SU-DHL-6 (cell line): ENCODE data around the gene ZBTB47.

ENCODE experiments used
- H2AFZ ChIP-seq: fragments of 200-600 bp; sonication (generic); 2 replicates; pipeline ENCODE4 v1.6.1; 2014; ENCODE audit warnings: low read depth, mild to moderate bottlenecking, moderate library complexity, mixed read lengths, antibody characterized with exemption, low read length; ENCODE audit not compliant: severe bottlenecking
- H3F3A ChIP-seq: fragments of 200-600 bp; shearing (Covaris generic); 2 replicates; pipeline ENCODE4 v1.6.0; 2016; ENCODE audit warnings: antibody characterized with exemption, mild to moderate bottlenecking; ENCODE audit not compliant: insufficient read depth
- H3K27ac ChIP-seq: fragments of 200-600 bp; sonication (generic); 2 replicates; pipeline ENCODE4 v1.5.1; 2016; ENCODE audit warnings: low read depth, mild to moderate bottlenecking, low read length, moderate library complexity, mixed read lengths
- H3K27me3 ChIP-seq: fragments of 200-600 bp; sonication (generic), shearing (Covaris generic); 2 replicates; pipeline ENCODE4 v1.6.0; 2014; ENCODE audit warnings: mild to moderate bottlenecking, low read length
- H3K36me3 ChIP-seq: fragments of 200-600 bp; sonication (generic); 2 replicates; pipeline ENCODE4 v1.6.1; 2014; ENCODE audit warnings: mild to moderate bottlenecking, low read length, mixed read lengths
- H3K4me2 ChIP-seq: fragments of 300-600, 200-600 bp; shearing (Covaris generic), sonication (generic); 2 replicates; pipeline ENCODE4 v1.6.0; 2014; ENCODE audit warnings: low read length, low read depth, mild to moderate bottlenecking; ENCODE audit not compliant: poor library complexity, severe bottlenecking
- H3K4me3 ChIP-seq: fragments of 200-600 bp; sonication (generic); 2 replicates; pipeline ENCODE4 v1.5.1; 2014; ENCODE audit warnings: antibody characterized with exemption, low read length, mild to moderate bottlenecking, mixed read lengths; ENCODE audit not compliant: insufficient read depth, poor library complexity, severe bottlenecking
- H3K79me2 ChIP-seq: fragments of 200-600 bp; sonication (generic); 2 replicates; pipeline ENCODE4 v1.6.1; 2014; ENCODE audit warnings: mild to moderate bottlenecking, low read length, moderate library complexity; ENCODE audit not compliant: insufficient read depth
- H3K9ac ChIP-seq: fragments of 200-600 bp; sonication (generic); 2 replicates; pipeline ENCODE4 v1.7.0; 2014; ENCODE audit warnings: mild to moderate bottlenecking, low read length
- H3K9me2 ChIP-seq: fragments of 200-600 bp; sonication (generic); replicated peaks from 2 replicates; pipeline ENCODE4 v1.6.1; 2014; ENCODE audit warnings: low read length; ENCODE audit not compliant: insufficient read depth
- H3K9me3 ChIP-seq: fragments of 200-600 bp; sonication (generic); 2 replicates; pipeline ENCODE4 v1.6.1; 2014; ENCODE audit warnings: low read length, mixed read lengths; ENCODE audit not compliant: insufficient read depth
- H4K20me1 ChIP-seq: fragments of 200-600 bp; sonication (generic); 2 replicates; pipeline ENCODE4 v1.6.1; 2014; ENCODE audit warnings: low read depth, mild to moderate bottlenecking, antibody characterized with exemption, low read length, moderate library complexity, mixed read lengths
- EZH2phosphoT487 ChIP-seq: fragments of 200-600 bp; sonication (generic), shearing (Covaris generic); conservative IDR thresholded peaks from 2 replicates; pipeline ENCODE4 v1.6.1; 2018; ENCODE audit warnings: mild to moderate bottlenecking, antibody characterized with exemption, low read length, moderate library complexity, mixed read lengths
- TF ChIP-seq, protein P1 (sequence below): fragments of 200-600 bp; sonication (generic); IDR thresholded peaks from one replicate; pipeline ENCODE4 v1.5.1; 2017; ENCODE audit warnings: antibody characterized with exemption, mild to moderate bottlenecking, low read length, moderate library complexity; ENCODE audit not compliant: insufficient read depth, poor library complexity, severe bottlenecking

The ZBTB47 gene

DNA sequence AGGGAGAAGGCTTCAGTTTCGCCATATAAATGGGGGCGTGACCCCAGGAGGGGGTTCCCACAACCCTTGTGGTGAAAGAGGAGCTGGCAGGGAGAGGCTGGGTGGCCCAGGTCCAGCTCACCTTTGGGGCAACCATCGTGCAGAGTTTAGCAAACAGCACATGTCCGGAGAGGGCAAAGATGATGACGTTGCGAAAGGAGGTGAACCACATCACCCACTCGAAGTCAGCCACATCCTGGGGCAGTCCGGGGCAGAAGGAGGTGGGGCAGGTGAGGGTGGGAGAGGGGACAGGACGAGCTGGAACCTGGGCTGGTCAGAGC lies 45.4 kb downstream of the ZBTB47 start:
- no peaks in the 10 kb centered on the region for H3K27me3 ChIP-seq
- H3K9me2 ChIP-seq, result no peaks in the 10 kb centered on the region
- TF ChIP-seq EZH2phosphoT487, result no peak
- TF ChIP-seq, protein P1, sequence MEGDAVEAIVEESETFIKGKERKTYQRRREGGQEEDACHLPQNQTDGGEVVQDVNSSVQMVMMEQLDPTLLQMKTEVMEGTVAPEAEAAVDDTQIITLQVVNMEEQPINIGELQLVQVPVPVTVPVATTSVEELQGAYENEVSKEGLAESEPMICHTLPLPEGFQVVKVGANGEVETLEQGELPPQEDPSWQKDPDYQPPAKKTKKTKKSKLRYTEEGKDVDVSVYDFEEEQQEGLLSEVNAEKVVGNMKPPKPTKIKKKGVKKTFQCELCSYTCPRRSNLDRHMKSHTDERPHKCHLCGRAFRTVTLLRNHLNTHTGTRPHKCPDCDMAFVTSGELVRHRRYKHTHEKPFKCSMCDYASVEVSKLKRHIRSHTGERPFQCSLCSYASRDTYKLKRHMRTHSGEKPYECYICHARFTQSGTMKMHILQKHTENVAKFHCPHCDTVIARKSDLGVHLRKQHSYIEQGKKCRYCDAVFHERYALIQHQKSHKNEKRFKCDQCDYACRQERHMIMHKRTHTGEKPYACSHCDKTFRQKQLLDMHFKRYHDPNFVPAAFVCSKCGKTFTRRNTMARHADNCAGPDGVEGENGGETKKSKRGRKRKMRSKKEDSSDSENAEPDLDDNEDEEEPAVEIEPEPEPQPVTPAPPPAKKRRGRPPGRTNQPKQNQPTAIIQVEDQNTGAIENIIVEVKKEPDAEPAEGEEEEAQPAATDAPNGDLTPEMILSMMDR, result no peak
- H3K27ac ChIP-seq, result no peak overlapping the region
- no peaks in the 10 kb centered on the region for H3K79me2 ChIP-seq
- no peak overlapping the region for H3K9ac ChIP-seq
- no peaks in the 10 kb centered on the region for H3K9me3 ChIP-seq
- H3K36me3 ChIP-seq, result no peaks in the 10 kb centered on the region
- H3K4me2 ChIP-seq, result no peak overlapping the region
- H3F3A ChIP-seq, result no peaks in the 10 kb centered on the region
- no peak overlapping the region for H2AFZ ChIP-seq
- no peak overlapping the region for H3K4me3 ChIP-seq
- H4K20me1 ChIP-seq, result no peaks in the 10 kb centered on the region

DNA sequence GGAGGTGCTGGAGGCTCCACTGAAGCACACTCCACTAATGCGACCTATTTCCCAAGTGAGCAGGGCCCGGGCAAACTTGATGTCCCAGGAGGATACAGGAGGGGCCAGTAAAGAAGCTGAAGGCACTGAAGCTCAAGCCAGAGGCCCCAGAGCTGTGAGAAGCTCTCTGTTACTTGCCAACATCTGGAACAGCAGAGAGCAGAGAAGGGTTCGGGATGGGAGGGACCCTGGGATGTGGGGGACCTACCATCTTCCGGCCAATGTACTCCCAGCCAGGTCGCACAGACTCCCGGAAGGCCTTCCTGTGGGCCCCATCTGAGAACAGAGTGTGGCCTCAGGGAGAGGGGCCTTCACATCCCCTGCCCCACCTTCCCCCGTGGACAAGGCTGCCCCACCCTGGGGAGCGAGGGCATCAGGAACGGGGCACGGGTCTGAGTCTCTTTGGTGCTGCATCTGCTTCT lies 46.0 kb downstream of the ZBTB47 start:
- no peak overlapping the region for H3K4me2 ChIP-seq
- H3K27me3 ChIP-seq, result no peaks in the 10 kb centered on the region
- H3K9ac ChIP-seq, result no peak overlapping the region
- no peaks in the 10 kb centered on the region for H3K79me2 ChIP-seq
- H3K36me3 ChIP-seq, result no peaks in the 10 kb centered on the region
- no peak overlapping the region for H2AFZ ChIP-seq
- no peaks in the 10 kb centered on the region for H3F3A ChIP-seq
- H3K27ac ChIP-seq, result no peak overlapping the region
- no peaks in the 10 kb centered on the region for H3K9me2 ChIP-seq
- H4K20me1 ChIP-seq, result no peaks in the 10 kb centered on the region
- H3K9me3 ChIP-seq, result no peaks in the 10 kb centered on the region
- H3K4me3 ChIP-seq, result no peak overlapping the region
- no peak for TF ChIP-seq EZH2phosphoT487
- TF ChIP-seq, protein P1, result no peak

DNA sequence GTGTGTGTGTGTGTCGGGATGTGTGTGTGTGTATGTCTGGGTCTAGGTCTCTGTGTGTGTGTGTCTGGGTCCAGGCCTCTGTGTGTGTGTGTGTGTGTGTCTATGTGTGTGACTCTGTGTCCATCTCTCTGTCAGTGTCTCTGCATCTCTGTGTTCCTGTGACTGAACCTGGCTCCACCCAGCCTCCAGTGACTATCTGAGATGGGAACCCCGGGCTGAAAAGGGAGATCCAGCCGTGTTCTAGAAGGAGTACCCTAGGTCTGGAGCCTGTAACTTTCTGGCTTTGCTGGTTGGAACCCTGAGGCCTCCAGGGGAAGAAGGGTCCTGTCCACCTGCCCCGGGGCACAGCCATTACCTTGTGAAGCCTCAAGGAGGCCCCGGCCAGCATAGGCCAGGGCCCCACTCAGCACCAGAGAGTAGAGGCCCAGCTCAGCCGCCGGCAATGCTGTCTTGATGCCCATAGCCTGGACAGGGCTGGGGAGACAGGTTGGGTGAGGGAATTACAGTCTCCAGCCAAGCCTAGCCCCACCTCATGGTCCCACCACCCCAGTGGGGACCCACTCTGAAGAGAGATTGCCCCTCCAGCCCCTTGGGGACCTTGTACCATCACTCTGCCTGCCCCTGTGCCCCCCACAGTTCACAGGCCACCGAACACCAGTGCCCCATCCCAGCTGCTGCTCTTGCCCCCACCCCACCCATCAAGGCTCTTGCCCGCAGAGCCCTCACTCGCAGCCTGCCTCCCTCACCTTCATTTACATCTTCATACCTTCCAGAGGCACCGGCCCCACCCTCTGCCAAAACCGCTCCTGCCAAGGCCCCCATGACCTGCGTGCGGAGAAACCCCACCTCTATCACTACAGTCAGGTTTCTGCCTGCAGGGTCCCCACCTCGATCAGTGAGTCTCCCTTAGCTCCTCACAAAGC lies 47.1 kb downstream of the ZBTB47 start:
- Histone ChIP-seq H3K36me3 (no peaks in the 10 kb centered on the region), H3K27me3 (no peaks in the 10 kb centered on the region), H3K79me2 (no peaks in the 10 kb centered on the region), H3F3A (no peaks in the 10 kb centered on the region), H3K4me3 (no peak overlapping the region), H2AFZ (no peak overlapping the region), H3K27ac (no peak overlapping the region), H3K9me2 (no peaks in the 10 kb centered on the region), H3K9ac (no peak overlapping the region), H3K4me2 (no peak overlapping the region), H3K9me3 (no peaks in the 10 kb centered on the region), H4K20me1 (no peaks in the 10 kb centered on the region)
- TF ChIP-seq, protein P1, result no peak
- TF ChIP-seq EZH2phosphoT487, result no peak
